ENCODE results near the gene LRRK2.

GRCh38 chr12:40338621-40339020, 113.8 kb downstream of the LRRK2 start:
- no peak for TF ChIP-seq SP1 (IDR thresholded peaks at IDR 0.05; ENCODE audit: low read depth, low read length)
- no peak for TF ChIP-seq TAF1 (IDR thresholded peaks at IDR 0.05; ENCODE audit: borderline replicate concordance, low read depth, low read length)
- TF ChIP-seq CREM (IDR thresholded peaks at IDR 0.05; ENCODE audit: low read depth): no peak
